Activated B cell treated with CpG ODN at 0.5 μM for 24 hours (primary cell): ENCODE data around the gene CTIF. TPM values are rescaled to one million over a fixed set of nuclear protein-coding genes. Genes with fewer than 3 reads are reported as not detected.
"Not testable (repeated sequence)": the region's sequence is repeated elsewhere in the genome, so short reads cannot be mapped to it uniquely, and the experiment has no call there.

Source experiments
- ATAC-seq: fragments of 200-7000 bp; cut with Tn5 transposase; one replicate; pipeline ENCODE4 v1.10.0; 2021; ENCODE audit warnings: low read depth, mild to moderate bottlenecking, moderate library complexity
- CTCF ChIA-PET: fragments of 350-600 bp; sonication (Branson Sonifier 250); formaldehyde crosslinking; loops from one replicate; lab custom pipeline; 2021; ENCODE audit warnings: antibody characterized with exemption; lab: Charles Lee
- POLR2A ChIA-PET: fragments of 350-600 bp; sonication (Branson Sonifier 250); formaldehyde crosslinking; loops from one replicate; lab custom pipeline; 2021; ENCODE audit warnings: antibody characterized with exemption; lab: Charles Lee
- DNase-seq: peaks from one replicate; pipeline ENCODE4 v3.0.0; 2022
- H3K27ac Mint-ChIP-seq: one replicate; pipeline ENCODE4 v1.8.0; 2020; ENCODE audit warnings: mixed read lengths
- H3K27me3 Mint-ChIP-seq: one replicate; pipeline ENCODE4 v1.8.0; 2021; ENCODE audit warnings: mixed read lengths
- H3K36me3 Mint-ChIP-seq: one replicate; pipeline ENCODE4 v1.8.0; 2021; ENCODE audit warnings: low read depth, mixed read lengths
- H3K4me1 Mint-ChIP-seq: one replicate; pipeline ENCODE4 v1.8.0; 2021; ENCODE audit warnings: mixed read lengths
- H3K4me3 Mint-ChIP-seq: one replicate; pipeline ENCODE4 v1.8.0; 2020; ENCODE audit warnings: mild to moderate bottlenecking, mixed read lengths
- H3K9me3 Mint-ChIP-seq: one replicate; pipeline ENCODE4 v1.8.0; 2020; ENCODE audit warnings: mixed read lengths
- CTCF ChIP-seq: fragments of 200-600 bp; IDR thresholded peaks from one replicate; pipeline ENCODE4 v1.8.0; 2022; ENCODE audit warnings: antibody characterized with exemption, mild to moderate bottlenecking
- intact Hi-C: fragments of 100-400 bp; cut with micrococcal nuclease; formaldehyde crosslinking; loops from one replicate; pipeline ENCODE4 v1.15.1; 2024
- total RNA-seq: library from RNA; stranded (reverse); gene quantifications from 2 replicates; pipeline ENCODE4 v1.2.3, GENCODE V29; 2022

CTIF gene
- total RNA-seq, 1 donor from 2014 or later = 9.3 TPM

GRCh38 chr18:48869591-48869990 lies 330.8 kb downstream of the CTIF start:
- TF ChIP-seq CTCF = no peak
- ATAC-seq (no peak), DNase-seq (no peak)
- Mint-ChIP-seq H3K27ac (peak overlapping the region; percentile 85), H3K4me1 (peaks cover 17% of the 10 kb centered on the region), H3K4me3 (no peak overlapping the region), H3K9me3 (no peaks in the 10 kb centered on the region), H3K36me3 (no peaks in the 10 kb centered on the region), H3K27me3 (no peaks in the 10 kb centered on the region)
- POLR2A ChIA-PET = interaction anchor here (1.3 to 1.7 kb wide), 4 partner anchors 63 to 86 kb away, joined by 3 to 11 read pairs (median 6); no protein-coding TSS in a partner anchor
- CTCF ChIA-PET = interaction anchor here (0.7 to 1.1 kb wide), 3 partner anchors 14 to 82 kb away, joined by 3 to 11 read pairs (median 3); no protein-coding TSS in a partner anchor
- intact Hi-C loops = loop anchor here (1.0 to 2.0 kb wide), 7 partner anchors 35 to 123 kb away; no protein-coding TSS in a partner anchor

- CTCF ChIA-PET, H3K27ac Mint-ChIP-seq, H3K27me3 Mint-ChIP-seq: not testable (repeated sequence)
Observed at GRCh38 chr18:48870926-48871325, 332.1 kb downstream of the CTIF start.

GRCh38 chr18:48871391-48872166 lies 332.7 kb downstream of the CTIF start:
- POLR2A ChIA-PET = no interaction called here
- no peak for DNase-seq

More at GRCh38 chr18:48870926-48871325, 332.1 kb downstream of the CTIF start:
- ATAC-seq, H3K9me3 Mint-ChIP-seq, POLR2A ChIA-PET, H3K36me3 Mint-ChIP-seq, DNase-seq, H3K4me3 Mint-ChIP-seq, intact Hi-C loops: not testable (repeated sequence)
- peaks cover 18% of the 10 kb centered on the region for H3K4me1 Mint-ChIP-seq

GRCh38 chr18:48872234-48873145 lies 333.7 kb downstream of the CTIF start:
- Mint-ChIP-seq H3K4me1 (peaks cover 18% of the 10 kb centered on the region), H3K36me3 (no peaks in the 10 kb centered on the region), H3K9me3 (no peaks in the 10 kb centered on the region), H3K4me3 (no peak overlapping the region), H3K27me3 (no peaks in the 10 kb centered on the region), H3K27ac (no peak overlapping the region)
- ATAC-seq (no peak), DNase-seq (no peak)
- intact Hi-C loops = no loop called here
- POLR2A ChIA-PET = no interaction called here
- CTCF ChIA-PET = no interaction called here
- TF ChIP-seq CTCF = no peak

More at GRCh38 chr18:48871391-48872166, 332.7 kb downstream of the CTIF start:
- H3K9me3 Mint-ChIP-seq = no peaks in the 10 kb centered on the region
- CTCF ChIA-PET = no interaction called here
- intact Hi-C loops = no loop called here
- H3K4me3 Mint-ChIP-seq = no peak overlapping the region
- peak overlapping the region; percentile 24 for H3K27ac Mint-ChIP-seq
- no peak for TF ChIP-seq CTCF
- no peaks in the 10 kb centered on the region for H3K27me3 Mint-ChIP-seq
- H3K36me3 Mint-ChIP-seq = no peaks in the 10 kb centered on the region
- H3K4me1 Mint-ChIP-seq = peaks cover 18% of the 10 kb centered on the region
- no peak for ATAC-seq

GRCh38 chr18:48874233-48874632 lies 335.4 kb downstream of the CTIF start:
- intact Hi-C loops = no loop called here
- no peaks in the 10 kb centered on the region for H3K27me3 Mint-ChIP-seq
- H3K27ac Mint-ChIP-seq = no peak overlapping the region
- no peak for ATAC-seq
- H3K36me3 Mint-ChIP-seq = no peaks in the 10 kb centered on the region
- TF ChIP-seq CTCF = no peak
- ChIA-PET CTCF (no interaction called here), POLR2A (no interaction called here)
- peaks cover 4% of the 10 kb centered on the region for H3K4me1 Mint-ChIP-seq
- no peaks in the 10 kb centered on the region for H3K9me3 Mint-ChIP-seq
- DNase-seq = no peak
- no peak overlapping the region for H3K4me3 Mint-ChIP-seq
